HL-60 (cell line): Measurements from ENCODE around the gene PRG2.

Experiments used
- DNase-seq, 2 experiments: peaks; one replicate each; pipeline ENCODE4 v3.0.0-alpha.2; 2010 to 2020; ENCODE audit warnings: low read depth in 1 of 2, low spot score in 1 of 2
- H3K27ac ChIP-seq: fragments of 250-450 bp; sonication (Bioruptor Pico); replicated peaks from 2 replicates; pipeline ENCODE4 v1.5.1; 2020; ENCODE audit warnings: mild to moderate bottlenecking, moderate library complexity
- H3K27me3 ChIP-seq: fragments of 250-450 bp; sonication (Bioruptor Pico); 2 replicates; pipeline ENCODE4 v1.5.1; 2021; ENCODE audit warnings: mild to moderate bottlenecking, moderate library complexity; ENCODE audit not compliant: insufficient read depth, poor library complexity, severe bottlenecking
- H3K4me3 ChIP-seq: replicated peaks from 2 replicates; pipeline ENCODE4 v1.5.1; 2011; ENCODE audit warnings: mild to moderate bottlenecking, control low read depth, low read length; ENCODE audit not compliant: insufficient read depth
- GABPA ChIP-seq: IDR thresholded peaks from 2 replicates; pipeline ENCODE4 v1.6.1; 2012; ENCODE audit warnings: low read depth
- POLR2AphosphoS5 ChIP-seq: IDR thresholded peaks from 2 replicates; pipeline ENCODE4 v1.6.1; 2012; ENCODE audit warnings: low read depth
- REST ChIP-seq: IDR thresholded peaks from 2 replicates; pipeline ENCODE4 v1.6.1; 2012; ENCODE audit warnings: low read depth; ENCODE audit not compliant: insufficient replicate concordance
- SPI1 ChIP-seq: IDR thresholded peaks from 2 replicates; pipeline ENCODE4 v1.6.1; 2012; ENCODE audit warnings: low read depth, mild to moderate bottlenecking, borderline replicate concordance
- TF ChIP-seq, protein P1 (sequence below): IDR thresholded peaks from one replicate; pipeline ENCODE4 v1.5.1; 2011; ENCODE audit warnings: low read length, control low read depth, inconsistent platforms; ENCODE audit not compliant: insufficient read depth

The PRG2 gene

DNA sequence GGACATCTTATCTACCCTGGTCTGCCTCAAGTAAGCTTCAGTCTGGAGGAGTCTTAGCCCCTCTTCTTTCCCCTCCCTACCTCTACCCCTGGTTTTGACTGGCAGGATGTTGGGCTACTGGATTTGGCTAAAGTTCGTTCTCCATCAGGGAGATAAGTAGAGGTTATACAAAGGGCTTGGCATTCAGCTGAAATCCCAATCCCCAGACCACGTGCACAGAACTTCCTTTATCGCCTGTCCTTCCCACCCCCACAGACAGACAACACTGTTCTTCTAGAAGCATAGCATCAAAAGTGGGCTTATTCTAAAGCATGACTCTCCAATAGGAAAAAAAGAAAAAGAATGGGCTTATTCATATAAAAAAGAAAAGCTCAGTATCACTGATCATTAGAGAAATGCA lies 17.3 kb downstream of the PRG2 start:
- Histone ChIP-seq H3K27ac (no peak overlapping the region), H3K27me3 (no peaks in the 10 kb centered on the region), H3K4me3 (no peak overlapping the region)
- no peak for DNase-seq
- no peak for TF ChIP-seq POLR2AphosphoS5
- no peak for TF ChIP-seq REST
- TF ChIP-seq, protein P1, sequence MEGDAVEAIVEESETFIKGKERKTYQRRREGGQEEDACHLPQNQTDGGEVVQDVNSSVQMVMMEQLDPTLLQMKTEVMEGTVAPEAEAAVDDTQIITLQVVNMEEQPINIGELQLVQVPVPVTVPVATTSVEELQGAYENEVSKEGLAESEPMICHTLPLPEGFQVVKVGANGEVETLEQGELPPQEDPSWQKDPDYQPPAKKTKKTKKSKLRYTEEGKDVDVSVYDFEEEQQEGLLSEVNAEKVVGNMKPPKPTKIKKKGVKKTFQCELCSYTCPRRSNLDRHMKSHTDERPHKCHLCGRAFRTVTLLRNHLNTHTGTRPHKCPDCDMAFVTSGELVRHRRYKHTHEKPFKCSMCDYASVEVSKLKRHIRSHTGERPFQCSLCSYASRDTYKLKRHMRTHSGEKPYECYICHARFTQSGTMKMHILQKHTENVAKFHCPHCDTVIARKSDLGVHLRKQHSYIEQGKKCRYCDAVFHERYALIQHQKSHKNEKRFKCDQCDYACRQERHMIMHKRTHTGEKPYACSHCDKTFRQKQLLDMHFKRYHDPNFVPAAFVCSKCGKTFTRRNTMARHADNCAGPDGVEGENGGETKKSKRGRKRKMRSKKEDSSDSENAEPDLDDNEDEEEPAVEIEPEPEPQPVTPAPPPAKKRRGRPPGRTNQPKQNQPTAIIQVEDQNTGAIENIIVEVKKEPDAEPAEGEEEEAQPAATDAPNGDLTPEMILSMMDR, result no peak
- no peak for TF ChIP-seq GABPA
- no peak for TF ChIP-seq SPI1

GRCh38 chr11:57370941-57371340 lies 19.5 kb downstream of the PRG2 start:
- TF ChIP-seq POLR2AphosphoS5 (no peak), SPI1 (no peak), REST (no peak), GABPA (no peak)
- TF ChIP-seq, protein P1, result no peak
- Histone ChIP-seq H3K27me3 (no peaks in the 10 kb centered on the region), H3K27ac (no peak overlapping the region), H3K4me3 (no peak overlapping the region)
- no peak for DNase-seq

- no peak for TF ChIP-seq SPI1
- no peak for TF ChIP-seq GABPA
- TF ChIP-seq REST, result no peak
- TF ChIP-seq POLR2AphosphoS5, result no peak
- TF ChIP-seq, protein P1, result no peak
- no peak overlapping the region for H3K4me3 ChIP-seq
- no peak for DNase-seq
- no peak overlapping the region for H3K27ac ChIP-seq
- H3K27me3 ChIP-seq, result no peaks in the 10 kb centered on the region
Measured at GRCh38 chr11:57370251-57370650, 20.2 kb downstream of the PRG2 start.
